Muscle of leg (tissue), 9 donors: ENCODE data around the gene TMEM87B. TPM values are rescaled to one million over a fixed set of nuclear protein-coding genes. Genes with fewer than 3 reads are reported as not detected.

Experiments used
- polyA plus RNA-seq, 8 donors: library from polyadenylated mRNA; unstranded; fragments of 120-200 nt; gene quantifications; one replicate each; pipeline versions ENCODE4 v1.2.1 to v1.2.3, GENCODE V29; 2013; ENCODE audit warnings: inconsistent platforms in 1 of 8, low replicate concordance in 1 of 8; ENCODE audit not compliant: insufficient read length in 8 of 8, insufficient read depth in 1 of 8
- total RNA-seq: library from RNA; stranded (reverse); fragments of 120-200 nt; gene quantifications from one replicate; pipeline ENCODE4 v1.2.4, GENCODE V29; 2013

TMEM87B gene
- total and polyA plus RNA-seq, 9 donors: 11.6 to 24.5 (median 15.1) TPM

Other genes with a start within 250 kb of the TMEM87B start
- gene ANAPC1, start 171.1 kb upstream of the TMEM87B start, total RNA-seq: 24.0 TPM
- gene ANAPC1, start 171.1 kb upstream of the TMEM87B start, polyA plus RNA-seq: 10 to 100 TPM; 15.9 to 20.9 (median 17.7) TPM
- 4.9 TPM for gene MERTK, start 156.7 kb upstream of the TMEM87B start, total RNA-seq
- gene MERTK, start 156.7 kb upstream of the TMEM87B start, polyA plus RNA-seq: 1 to 10 TPM; 3.2 to 6.3 (median 4.1) TPM
- 5.1 TPM for gene FBLN7, start 83.1 kb downstream of the TMEM87B start, total RNA-seq
- gene FBLN7, start 83.1 kb downstream of the TMEM87B start, polyA plus RNA-seq: 10 to 100 TPM in 7 of 8 donors, 1 to 10 TPM in 1; 8.2 to 17.2 (median 12.4) TPM
- gene ZC3H8, start 199.8 kb downstream of the TMEM87B start, total RNA-seq: 13.2 TPM
- 10 to 100 TPM; 12.1 to 16.2 (median 15.4) TPM for gene ZC3H8, start 199.8 kb downstream of the TMEM87B start, polyA plus RNA-seq
- gene ZC3H6, start 220.3 kb downstream of the TMEM87B start, total RNA-seq: 8.2 TPM
- 1 to 10 TPM; 3.3 to 5.7 (median 4.4) TPM for gene ZC3H6, start 220.3 kb downstream of the TMEM87B start, polyA plus RNA-seq